GM18498 (cell line): ENCODE results near the gene CD7.

ENCODE experiments used
- ATAC-seq: cut with Tn5 transposase; IDR thresholded peaks from one replicate; pipeline ENCODE4 v1.9.1; 2021; ENCODE audit warnings: mild to moderate bottlenecking, moderate library complexity; ENCODE audit not compliant: unreplicated experiment

The CD7 gene

DNA sequence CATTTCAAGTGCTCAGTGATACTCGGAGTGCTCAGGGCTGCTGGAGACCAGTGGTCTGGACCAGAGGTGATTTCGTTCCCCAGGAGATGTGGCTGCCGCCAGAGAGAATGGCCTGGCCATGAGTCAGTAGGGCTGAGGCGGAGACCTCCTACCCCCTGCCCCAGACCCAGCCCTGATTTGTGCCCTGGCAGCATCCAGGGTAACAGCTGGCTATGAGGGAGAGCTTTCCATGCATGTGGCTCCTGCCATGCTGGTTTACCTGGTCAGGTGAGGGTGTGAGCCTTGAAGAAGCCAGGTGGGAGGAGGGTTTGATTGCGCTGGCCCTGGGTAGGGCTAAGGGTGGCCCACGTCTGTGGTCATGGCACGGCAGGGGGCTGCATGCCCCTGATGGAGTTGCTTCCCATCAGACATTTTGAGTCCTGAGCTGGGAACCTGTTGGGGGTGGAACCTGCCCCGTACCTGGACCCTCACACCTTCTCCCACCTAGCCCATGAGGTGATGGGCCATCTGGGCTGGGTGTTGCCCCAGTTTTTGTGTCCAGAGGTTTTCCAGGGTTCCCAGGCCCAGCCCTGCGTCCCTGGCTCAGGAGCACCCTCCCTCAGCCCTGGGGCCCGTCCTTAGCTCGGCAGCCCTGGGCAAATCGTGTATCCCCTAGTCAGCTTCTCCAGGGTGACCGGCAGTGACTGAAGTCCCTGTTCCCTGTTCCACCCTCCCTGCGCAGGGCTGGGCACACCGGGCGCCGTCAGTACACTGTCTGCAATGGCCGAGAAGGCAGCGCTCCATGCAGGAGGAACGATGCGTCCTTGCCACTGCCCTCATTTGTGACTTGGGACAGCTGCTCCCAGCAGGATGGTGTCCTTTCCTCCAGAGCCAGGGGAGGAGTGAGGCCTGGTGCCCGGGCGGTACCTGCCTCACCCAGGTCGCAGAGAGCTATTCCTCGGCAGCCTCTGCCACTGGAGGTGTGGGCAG lies 34.9 kb downstream of the CD7 start:
- no peak for ATAC-seq

DNA sequence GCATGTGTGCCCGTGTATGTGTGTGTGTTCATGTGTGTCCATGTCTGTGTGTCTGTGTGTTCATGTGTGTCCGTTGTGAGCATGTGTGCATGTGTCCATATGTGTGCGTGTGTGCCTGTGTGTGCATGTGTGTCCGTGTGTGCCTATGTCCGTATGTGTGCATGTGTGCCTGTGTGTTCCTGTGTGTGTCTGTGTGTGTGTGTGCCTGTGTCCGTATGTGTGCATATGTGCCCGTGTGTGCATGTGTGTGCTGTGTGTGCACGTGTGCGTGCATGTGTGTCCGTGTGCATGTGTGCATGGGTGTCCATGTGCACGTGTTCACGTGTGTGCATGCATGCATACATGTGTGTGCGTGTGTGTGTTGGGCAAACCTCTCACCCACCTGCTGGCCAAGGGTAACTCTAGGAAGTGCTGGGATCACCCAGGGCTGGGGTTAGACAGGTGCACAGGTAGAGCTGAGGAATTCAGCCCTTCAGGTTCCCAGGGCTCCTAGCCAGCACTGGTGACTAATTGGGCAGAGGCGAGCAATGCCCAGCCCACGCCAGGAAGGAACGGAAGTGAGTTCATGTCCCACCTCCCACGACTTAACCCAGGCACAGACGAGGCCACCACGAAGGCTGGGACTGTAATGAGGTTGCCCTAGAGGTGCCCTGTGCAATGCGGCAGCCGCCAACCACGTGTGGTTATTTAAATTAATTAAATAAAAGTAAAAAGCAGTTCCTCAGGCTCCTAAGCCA lies 35.7 kb downstream of the CD7 start:
- ATAC-seq: no peak

DNA sequence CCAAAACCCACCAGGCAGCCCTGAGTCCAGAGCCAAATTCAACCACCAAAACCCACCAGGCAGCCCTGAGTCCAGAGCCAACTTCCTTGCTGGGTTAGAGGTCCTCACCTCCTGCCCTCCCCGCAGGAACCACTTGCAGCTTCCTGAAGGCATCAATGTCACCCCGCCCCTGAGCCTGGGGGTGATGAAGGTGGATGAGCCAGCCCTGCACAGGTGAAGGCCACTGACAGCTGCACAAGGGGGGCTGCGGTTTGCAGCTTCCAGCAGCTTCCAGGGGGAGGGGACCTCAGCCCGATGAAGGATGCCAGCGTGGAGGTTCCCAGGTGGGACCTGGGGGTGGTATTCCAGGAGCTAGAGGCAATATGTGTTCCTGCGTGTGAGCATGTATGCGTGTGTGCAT lies 36.3 kb downstream of the CD7 start:
- no peak for ATAC-seq

DNA sequence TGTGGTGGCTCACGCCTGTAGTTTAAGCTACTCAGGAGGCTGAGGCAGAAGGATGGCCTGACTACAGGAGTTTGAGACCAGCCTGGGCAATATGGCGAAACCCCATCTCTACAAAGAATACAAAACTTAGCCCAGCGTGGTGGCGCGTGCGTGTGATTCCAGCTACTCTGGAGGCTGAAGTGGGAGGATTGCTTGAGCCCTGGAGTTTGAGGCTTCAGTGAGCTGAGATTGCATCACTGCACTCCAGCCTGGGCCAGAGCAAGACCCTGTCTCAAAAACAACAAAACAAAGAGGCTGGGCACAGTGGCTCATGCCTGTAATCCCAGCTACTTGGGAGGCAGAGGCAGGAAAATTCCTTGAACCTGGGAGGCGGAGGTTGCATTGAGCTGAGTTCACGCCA lies 36.9 kb downstream of the CD7 start:
- ATAC-seq: no peak

DNA sequence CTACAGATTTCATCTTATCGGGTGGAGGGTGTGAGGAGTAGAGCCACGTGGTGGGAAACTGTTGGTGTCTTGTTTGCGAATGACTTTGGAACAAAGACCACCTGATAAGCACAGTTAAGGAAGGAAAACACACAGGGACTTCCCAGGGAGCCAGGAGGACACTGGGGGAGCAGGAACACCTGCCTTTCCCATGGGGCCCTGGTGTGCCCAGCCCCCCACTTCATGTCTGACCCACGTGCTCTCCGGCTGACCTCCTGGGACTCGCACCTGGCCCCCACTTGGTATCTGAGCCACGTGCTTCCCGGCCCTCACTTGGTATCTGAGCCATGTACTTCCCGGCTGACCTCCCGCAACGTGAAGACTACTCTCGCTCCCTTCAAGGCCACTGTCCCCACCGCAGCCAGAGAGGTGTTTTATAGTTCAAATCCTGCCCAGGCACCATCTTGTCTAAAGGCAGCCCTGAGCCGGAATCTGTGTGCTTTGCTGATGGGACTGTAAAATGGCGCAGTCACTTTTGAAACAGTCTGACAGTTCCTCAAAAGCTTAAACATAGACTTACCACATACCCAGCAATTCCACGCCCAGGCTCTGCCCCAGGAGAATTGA lies 38.5 kb downstream of the CD7 start:
- ATAC-seq: no peak

DNA sequence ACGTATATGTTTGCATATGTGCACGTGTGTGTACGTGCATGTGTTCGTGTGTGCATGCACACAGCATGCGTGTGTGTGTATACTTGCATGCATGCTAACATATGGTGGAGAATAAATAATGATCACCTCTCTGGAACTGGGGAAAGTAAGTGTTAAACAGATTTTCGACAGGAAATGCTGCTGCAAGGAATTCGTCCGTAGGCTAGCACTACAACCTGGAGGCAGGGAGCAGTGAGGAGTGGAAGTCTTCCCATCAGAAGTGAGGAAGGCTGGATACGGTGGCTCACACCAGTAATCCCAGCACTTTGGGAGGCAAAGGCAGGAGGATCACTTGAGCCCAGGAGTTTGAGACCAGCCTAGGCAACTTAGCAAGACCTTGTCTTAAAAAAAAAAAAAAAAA lies 39.1 kb downstream of the CD7 start:
- ATAC-seq: no peak

DNA sequence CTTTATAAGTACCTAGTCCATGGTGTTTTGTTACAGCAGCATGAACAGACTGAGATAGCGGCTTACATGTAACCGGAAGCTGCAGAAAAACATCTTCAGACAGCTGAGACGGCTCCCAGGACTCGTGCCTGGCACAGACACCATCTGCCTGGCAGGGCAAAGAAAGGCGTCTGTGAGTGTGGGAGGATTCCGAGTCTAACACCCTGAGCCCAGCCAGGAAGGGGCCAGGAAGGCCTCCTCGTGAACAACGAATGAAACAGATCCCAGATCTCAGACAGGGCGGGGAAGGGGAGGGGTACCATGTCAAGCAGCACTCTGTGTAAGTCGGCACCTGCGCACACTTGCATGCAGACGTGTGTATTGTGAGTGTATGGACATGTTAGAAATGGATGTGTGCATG lies 39.6 kb downstream of the CD7 start:
- no peak for ATAC-seq

DNA sequence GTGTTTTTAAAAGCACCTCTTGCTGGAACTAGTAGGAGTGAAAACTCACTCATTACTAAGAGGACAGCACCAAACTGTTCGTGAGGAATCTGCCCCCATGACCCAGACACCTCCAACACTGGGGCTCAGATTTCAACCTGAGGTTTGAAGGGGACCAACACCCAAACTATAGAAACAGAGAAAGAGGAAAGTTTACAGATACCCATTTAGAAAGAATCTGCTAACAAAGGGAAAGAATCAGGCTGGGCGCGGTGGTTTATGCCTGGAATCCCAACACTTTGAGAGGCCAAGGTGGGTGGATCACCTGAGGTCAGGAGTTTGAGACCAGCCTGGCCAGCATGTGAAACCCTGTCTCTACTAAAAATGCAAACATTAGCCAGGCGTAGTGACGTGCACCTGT lies 40.5 kb downstream of the CD7 start:
- ATAC-seq: no peak

DNA sequence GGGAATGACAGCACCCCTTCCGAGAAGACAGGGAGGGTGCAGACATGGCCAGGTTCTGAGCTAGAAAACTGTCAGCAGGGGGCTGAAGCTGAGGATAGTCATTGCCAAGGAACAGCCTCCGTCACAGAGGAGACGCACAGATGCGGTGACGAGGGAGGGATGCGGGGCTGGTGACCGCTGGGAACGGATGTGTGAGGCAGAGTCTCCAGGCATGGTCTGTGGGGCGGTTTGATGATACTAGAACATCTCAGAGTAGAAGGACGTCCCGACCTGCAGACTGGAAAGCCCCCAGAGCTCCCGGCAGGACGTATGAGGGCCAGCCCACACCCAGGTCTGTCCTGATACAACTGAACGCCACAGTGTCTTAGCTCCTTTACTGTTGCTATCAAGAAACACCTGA lies 42.1 kb downstream of the CD7 start:
- no peak for ATAC-seq

DNA sequence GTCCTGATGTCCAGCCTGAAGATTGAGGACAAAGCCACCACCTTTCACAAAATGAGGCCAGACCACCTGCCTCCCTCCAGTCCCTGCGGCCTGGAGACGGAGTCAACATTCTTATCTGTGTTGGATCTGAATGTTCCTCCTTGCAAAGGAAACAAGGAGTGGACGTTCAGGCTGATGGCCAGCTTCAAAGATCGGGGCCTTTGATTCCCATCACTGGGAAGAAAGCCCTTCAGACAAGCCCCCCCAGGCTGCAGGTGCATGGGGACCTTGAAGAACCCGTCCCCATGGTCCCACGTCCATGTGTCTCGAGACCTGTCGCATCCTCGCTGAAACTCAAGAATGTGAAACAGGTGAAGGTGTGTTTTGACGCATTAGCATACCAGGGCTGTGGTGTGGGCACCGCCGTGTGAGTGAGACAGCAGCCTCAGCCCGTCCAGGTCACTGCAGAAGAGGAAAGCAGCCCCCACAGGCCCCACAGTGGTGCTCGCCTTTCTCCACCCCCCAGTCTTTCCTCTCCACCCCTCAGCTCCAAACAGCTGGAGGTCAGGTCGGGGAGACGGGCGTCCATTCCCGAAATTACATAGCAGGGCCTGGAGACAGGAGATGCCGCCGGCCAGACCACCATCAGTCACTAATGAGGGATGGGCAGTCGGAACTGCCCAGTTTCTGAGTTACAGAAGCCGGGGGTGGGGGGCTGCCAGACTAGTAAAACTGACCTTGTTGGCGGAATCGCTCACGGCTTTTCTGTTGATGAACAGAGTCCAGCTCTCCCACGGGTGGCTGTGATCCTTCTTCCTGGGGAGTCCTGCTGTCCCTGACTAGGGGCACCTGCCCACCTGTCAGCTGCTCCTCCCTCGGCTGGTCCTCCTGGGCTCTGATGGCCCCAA lies 43.0 kb downstream of the CD7 start:
- ATAC-seq: no peak

DNA sequence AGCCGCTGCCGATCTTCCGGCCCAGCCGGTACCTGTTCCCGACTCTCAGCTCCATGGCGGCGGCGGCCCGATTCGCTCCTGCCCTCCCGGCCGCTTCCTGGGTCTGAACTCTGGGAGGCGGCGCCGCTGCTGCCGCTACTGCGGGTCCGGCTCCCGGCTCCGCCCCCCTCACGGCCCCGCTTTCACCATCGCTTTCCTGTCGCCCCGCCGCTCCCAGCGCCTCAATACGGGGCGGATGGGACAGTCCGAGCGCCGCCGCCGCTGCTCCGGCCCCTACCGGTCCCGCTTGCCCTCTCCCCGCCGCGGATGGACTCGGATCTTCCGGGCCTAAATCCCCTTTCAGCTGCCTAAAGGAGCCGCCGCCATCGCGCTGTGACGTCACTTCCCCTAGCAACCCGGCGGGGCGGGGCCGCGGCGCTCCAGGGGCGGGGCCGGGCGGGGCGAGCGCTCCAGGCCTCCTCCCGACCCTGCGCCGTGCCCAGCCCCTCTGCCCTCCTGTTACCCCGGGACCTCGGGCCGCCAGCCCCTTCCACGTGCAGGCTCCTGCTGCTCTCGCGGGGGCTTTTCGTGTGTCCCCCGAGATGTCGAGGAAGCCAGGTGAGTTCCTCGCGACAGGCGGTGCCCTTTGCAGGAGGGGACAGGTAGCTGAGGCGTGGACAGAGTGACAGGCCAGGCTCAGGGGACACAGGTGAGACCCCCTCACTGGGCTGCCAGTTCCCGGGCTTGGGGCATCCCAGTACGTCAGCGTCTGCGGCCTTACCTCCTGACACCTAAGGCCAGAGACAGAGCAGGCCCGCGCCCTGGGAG lies 43.9 kb downstream of the CD7 start, which contains the start of gene CSNK1D:
Gene CSNK1D (minus strand): TSS at position 374 of the 807 bp plus-strand sequence. CDS start 319 bp downstream, at position 55.
- ATAC-seq: peak; percentile 80

DNA sequence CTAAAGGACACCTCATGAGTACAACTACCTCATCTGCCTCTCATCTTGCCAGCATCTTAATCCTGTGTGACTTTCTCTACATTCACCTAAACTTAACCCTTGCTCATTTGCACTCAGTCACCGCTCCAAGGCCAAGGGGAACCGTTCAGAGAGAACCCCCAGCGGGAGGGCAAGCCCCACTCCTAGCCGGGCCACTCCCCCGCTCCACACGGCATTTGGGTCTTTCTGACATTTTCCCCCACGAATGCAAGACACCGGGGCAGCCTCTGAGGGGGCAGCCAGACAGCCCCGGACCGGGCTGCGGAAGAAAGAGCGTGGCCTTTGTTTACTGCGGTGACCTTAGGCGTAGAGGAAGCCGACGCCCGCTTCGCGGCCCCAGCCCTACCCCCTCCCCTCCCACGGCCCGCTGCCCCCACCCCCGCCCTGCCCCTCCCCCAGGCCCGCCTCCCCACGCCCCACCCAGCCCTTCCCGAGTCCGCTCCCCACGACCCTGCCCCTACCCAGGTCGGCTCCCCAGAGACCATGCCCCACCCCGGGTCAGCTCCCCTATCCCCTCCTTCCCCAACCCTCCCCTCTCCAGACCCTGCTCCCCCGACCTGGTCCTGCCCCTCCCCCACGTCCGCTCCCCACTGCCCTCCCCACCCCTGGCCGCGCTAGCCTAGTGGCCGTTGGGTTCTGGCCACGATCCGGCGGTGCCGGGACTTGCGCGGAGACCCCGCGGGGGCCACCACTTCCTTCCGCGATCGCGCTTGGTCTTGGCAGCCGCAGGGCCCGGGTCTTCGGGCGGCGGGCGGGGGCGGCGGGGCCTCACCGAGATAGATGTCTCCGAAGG lies 44.7 kb downstream of the CD7 start:
- no peak for ATAC-seq

DNA sequence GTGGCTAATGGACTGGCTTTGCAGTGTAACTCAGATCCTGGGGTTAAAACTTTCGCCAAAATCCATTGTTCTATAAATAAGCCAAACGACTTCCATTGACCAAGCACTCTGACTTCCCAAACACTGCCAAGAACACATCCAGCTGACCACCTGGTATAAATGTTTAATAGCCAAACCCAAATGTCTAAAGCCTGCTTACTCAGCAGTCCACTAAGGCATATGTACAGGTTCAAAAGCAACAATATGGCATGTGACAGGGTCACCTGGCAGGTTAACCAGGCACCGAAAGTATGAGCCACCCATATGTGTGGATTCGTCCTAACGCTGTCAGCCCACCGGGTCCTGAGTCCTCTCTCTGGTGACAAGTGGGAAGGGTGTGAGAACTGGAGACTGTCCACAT lies 46.0 kb downstream of the CD7 start:
- no peak for ATAC-seq

DNA sequence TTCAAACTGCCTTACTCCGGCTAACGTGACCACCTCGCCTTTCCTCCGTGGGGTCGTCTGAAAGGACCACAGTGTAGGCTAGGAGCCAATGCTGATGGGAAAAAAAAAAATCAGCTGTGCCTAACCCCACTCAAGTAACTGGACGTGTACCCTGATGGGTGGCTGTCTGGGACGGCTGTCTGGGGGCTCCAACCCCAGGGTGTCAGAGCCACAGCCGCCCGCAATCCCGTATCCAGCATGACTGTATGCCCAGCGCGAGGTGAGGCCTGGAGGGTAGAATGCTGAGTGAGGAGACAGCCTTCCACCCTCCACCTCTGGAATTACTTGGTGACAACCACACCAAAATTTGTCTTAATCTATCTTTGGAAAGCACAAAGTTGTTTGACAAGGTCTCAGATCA lies 46.8 kb downstream of the CD7 start:
- no peak for ATAC-seq

DNA sequence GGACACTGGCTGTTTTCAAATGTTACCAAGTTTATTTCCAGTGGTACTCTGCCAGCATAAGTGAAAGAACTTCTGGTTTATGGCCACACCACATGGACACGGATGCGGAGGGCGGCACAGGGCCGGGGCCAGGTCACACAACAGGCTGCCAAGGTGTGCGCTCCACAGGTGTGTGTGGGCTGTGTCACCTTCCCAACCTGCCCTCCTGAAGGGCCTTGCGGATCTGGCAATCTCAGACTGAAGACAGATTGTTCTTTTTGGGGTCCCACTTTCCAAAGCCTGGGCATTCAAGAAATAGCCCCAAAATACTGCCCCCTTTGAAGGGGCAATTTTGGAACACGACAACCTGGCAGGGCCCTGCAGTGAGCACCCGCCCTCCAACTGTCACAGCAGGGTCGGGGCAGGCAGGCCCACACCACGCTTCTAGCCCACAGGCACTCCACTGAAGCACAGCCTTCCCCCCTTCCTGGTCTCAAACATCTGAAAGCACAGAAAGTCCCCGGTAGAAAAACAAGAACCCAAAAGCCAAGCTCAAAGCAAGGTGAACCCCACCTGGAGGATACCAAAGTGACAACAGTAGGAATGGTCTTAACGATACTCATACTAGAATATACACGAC lies 47.4 kb downstream of the CD7 start:
- ATAC-seq: no peak

DNA sequence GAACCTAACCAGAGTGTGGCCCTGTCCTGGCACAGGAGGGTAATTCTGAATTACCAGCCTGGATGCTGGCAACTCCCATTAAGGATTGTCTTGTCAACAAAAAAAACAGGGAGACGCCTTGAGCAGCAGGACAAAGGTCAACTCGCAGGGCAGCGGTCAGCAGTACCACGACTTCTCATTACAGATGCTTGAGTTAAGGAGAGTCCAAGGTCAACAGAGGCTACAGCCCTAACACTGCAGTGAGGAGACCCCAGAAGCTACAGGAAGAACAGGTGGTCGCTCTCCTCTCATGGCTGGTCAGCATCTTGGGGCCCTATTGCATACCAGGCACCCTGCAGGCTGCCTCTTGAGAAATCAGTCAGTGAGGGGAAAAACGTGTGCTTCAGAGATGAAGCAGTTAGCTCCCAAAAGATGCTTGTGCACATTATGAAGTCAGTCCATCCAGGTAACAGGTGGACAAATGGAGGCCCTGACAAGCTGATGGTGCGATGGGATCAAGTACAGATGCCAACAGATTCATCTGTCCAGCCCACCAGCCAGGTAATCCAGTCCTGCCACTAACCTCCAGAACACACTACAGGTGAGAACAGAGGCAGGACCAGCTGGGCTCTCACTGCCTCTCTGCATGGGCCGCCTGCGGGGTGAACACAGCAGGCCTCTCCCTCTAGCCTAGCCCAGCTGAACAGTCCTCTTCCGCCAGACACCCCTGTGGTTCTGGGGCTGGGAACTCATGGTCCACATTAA lies 48.1 kb downstream of the CD7 start:
- ATAC-seq: no peak

DNA sequence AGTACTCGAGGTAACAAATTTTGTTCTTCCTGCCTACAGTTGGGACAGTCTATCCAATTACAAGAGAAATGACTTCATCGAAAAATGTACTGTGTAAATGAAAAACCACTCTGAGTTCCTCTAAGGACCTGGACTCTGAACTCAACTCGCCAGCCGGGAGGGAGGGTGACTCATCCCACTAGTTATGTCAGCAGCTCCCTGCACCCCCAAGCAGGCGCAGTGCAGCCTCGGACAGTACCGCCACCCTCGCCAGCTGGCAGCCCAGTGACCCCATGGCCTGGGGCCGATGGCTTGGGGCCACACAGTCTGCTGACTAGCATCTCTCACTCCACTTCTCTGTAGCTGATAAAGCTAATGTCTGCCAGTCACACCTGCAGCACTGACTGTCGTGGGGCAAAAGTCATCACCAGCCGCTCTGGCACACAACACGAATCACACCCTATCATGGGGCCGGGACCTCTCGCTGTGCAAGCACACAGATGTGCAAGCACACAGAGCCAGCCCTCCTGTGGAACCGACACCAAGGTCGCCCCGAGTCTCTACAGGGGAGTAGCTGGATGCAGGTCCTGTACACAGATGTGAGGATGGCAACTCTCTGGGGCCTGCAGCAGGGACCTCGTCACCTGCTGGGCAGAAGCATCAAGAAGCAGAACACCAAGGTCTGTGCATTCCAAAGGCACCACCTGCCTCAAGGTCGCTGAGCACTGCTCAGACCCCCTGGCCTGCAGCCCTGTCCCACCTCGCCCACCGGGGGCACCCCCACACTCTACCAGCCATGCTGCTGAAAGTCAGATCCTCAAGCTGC lies 49.6 kb downstream of the CD7 start:
- ATAC-seq: no peak
